Fibroblast of lung (primary cell): Measurements from ENCODE around the gene HOXC10. TPM values are rescaled to one million over a fixed set of nuclear protein-coding genes. Genes with fewer than 3 reads are reported as not detected.

Experiments
- DNase-seq, 2 donors: peaks; one replicate each; pipeline versions ENCODE4 v3.0.0 to v3.0.0-alpha.2; 2010; ENCODE audit warnings: low read depth in 2 of 2
- H2AFZ ChIP-seq: 2 replicates; pipeline ENCODE4 v1.5.1; 2012; ENCODE audit warnings: low read length, control low read depth, inconsistent platforms
- H3K27ac ChIP-seq: 2 replicates; pipeline ENCODE4 v1.5.1; 2011; ENCODE audit warnings: low read length, control low read depth; ENCODE audit not compliant: insufficient read depth
- H3K27me3 ChIP-seq: 2 replicates; pipeline ENCODE4 v1.5.1; 2011; ENCODE audit warnings: mild to moderate bottlenecking, low read length; ENCODE audit not compliant: control insufficient read depth, insufficient read depth
- H3K36me3 ChIP-seq: 2 replicates; pipeline ENCODE4 v1.5.1; 2011; ENCODE audit warnings: low read length; ENCODE audit not compliant: control insufficient read depth, insufficient read depth
- H3K4me1 ChIP-seq: 2 replicates; pipeline ENCODE4 v1.5.1; 2011; ENCODE audit warnings: low read length; ENCODE audit not compliant: control insufficient read depth, insufficient read depth; ENCODE audit errors: extremely low read depth
- H3K4me2 ChIP-seq: 2 replicates; pipeline ENCODE4 v1.5.1; 2011; ENCODE audit warnings: low read length, control low read depth; ENCODE audit not compliant: insufficient read depth; ENCODE audit errors: extremely low read depth
- H3K4me3 ChIP-seq, 4 experiments: fragments of 200-600 bp in 1 of 4; sonication (generic) in 1 of 4; replicated peaks in 1 of 4; 2 replicates each; pipeline ENCODE4 v1.5.1; 2011 to 2016; ENCODE audit warnings: low read length in 4 of 4, low read depth in 3 of 4, mild to moderate bottlenecking in 3 of 4, control low read depth in 2 of 4, inconsistent platforms in 1 of 4, mixed read lengths in 1 of 4; ENCODE audit not compliant: insufficient read depth in 1 of 4; ENCODE audit errors: control extremely low read depth in 1 of 4
- H3K79me2 ChIP-seq: 2 replicates; pipeline ENCODE4 v1.5.1; 2012; ENCODE audit warnings: mild to moderate bottlenecking, low read length, inconsistent platforms; ENCODE audit not compliant: control insufficient read depth, insufficient read depth
- H3K9ac ChIP-seq: 2 replicates; pipeline ENCODE4 v1.5.1; 2011; ENCODE audit warnings: mild to moderate bottlenecking, low read length, control low read depth; ENCODE audit not compliant: insufficient read depth
- H3K9me3 ChIP-seq: 2 replicates; pipeline ENCODE4 v1.5.1; 2012; ENCODE audit warnings: low read depth, low read length; ENCODE audit not compliant: control insufficient read depth, insufficient read depth
- H4K20me1 ChIP-seq: 2 replicates; pipeline ENCODE4 v1.5.1; 2011; ENCODE audit warnings: low read length; ENCODE audit not compliant: control insufficient read depth, insufficient read depth; ENCODE audit errors: extremely low read depth
- EZH2 ChIP-seq: IDR thresholded peaks from 2 replicates; pipeline ENCODE4 v1.5.1; 2012; ENCODE audit warnings: low read length, control low read depth, mild to moderate bottlenecking; ENCODE audit errors: missing control alignments
- polyA plus RNA-seq, 2 donors: library from polyadenylated mRNA; depleted of rRNA in 1 of 2; stranded (reverse) in 1 of 2; unstranded in 1 of 2; fragments of >200 nt; gene quantifications; 2 replicates each; pipeline ENCODE4 v1.2.1, GENCODE V29; 2011 to 2012; ENCODE audit warnings: missing spikeins in 1 of 2
- total RNA-seq: library from RNA; depleted of rRNA; stranded (reverse); fragments of >200 nt; gene quantifications from 2 replicates; pipeline ENCODE4 v1.2.1, GENCODE V29; 2014
- TF ChIP-seq, protein P1 (sequence below), 2 donors: IDR thresholded peaks in 1 of 2; conservative IDR thresholded peaks in 1 of 2; 1 replicate in 1 of 2; 2 replicates in 1 of 2; pipeline ENCODE4 v1.5.1; 2011 to 2012; ENCODE audit warnings: low read length in 2 of 2, control low read depth in 1 of 2, inconsistent platforms in 1 of 2, low read depth in 1 of 2, mild to moderate bottlenecking in 1 of 2

HOXC10 gene
- total and polyA plus RNA-seq, 2 donors (not counting 1 experiment from before 2014, with no cell fraction given): 0.06 TPM; not detected in 1

DNA sequence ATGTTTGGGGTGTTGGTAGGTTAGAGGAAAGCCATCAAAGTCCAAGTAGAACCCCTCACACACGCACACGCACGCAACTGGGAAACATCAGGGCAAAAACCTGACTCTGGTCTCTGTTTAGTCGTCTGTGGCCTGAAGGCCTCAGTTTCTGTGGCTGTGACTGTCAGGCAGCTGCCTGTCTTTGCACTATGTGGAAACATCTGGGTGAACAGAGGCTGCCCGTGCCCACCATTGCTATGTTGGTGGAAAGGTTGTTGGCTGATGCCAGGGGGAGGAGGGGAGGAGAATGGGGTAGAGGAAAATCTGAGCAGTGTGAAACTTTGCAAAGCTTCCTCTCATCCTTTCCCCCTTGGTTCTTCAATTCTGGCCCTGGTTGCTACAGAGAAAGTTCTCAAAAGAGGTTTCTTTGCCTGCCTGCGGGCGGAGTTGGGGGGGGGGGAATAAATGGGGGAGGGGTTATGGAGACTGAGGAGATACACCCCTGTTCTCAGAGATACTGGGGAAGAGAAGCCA is 7.5 kb downstream of the HOXC10 start:
- no peak overlapping the region for H3K27ac ChIP-seq
- no peak overlapping the region for H3K4me2 ChIP-seq
- no peaks in the 10 kb centered on the region for H4K20me1 ChIP-seq
- TF ChIP-seq, protein P1, sequence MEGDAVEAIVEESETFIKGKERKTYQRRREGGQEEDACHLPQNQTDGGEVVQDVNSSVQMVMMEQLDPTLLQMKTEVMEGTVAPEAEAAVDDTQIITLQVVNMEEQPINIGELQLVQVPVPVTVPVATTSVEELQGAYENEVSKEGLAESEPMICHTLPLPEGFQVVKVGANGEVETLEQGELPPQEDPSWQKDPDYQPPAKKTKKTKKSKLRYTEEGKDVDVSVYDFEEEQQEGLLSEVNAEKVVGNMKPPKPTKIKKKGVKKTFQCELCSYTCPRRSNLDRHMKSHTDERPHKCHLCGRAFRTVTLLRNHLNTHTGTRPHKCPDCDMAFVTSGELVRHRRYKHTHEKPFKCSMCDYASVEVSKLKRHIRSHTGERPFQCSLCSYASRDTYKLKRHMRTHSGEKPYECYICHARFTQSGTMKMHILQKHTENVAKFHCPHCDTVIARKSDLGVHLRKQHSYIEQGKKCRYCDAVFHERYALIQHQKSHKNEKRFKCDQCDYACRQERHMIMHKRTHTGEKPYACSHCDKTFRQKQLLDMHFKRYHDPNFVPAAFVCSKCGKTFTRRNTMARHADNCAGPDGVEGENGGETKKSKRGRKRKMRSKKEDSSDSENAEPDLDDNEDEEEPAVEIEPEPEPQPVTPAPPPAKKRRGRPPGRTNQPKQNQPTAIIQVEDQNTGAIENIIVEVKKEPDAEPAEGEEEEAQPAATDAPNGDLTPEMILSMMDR (conservative IDR thresholded peaks at IDR 0.05 in 1 of 2, IDR thresholded peaks at IDR 0.05 in 1 of 2; ENCODE audit: low read depth in 1 of 2, low read length in 2 of 2): no peak
- peak; percentile 35 for TF ChIP-seq EZH2
- no peaks in the 10 kb centered on the region for H3K9me3 ChIP-seq
- H3K27me3 ChIP-seq: peaks cover 91% of the 10 kb centered on the region
- H3K79me2 ChIP-seq: no peaks in the 10 kb centered on the region
- H3K9ac ChIP-seq: no peak overlapping the region
- no peak for DNase-seq
- H3K4me1 ChIP-seq: no peaks in the 10 kb centered on the region
- H2AFZ ChIP-seq: no peak overlapping the region
- H3K36me3 ChIP-seq: no peaks in the 10 kb centered on the region
- H3K4me3 ChIP-seq: no peak overlapping the region

DNA sequence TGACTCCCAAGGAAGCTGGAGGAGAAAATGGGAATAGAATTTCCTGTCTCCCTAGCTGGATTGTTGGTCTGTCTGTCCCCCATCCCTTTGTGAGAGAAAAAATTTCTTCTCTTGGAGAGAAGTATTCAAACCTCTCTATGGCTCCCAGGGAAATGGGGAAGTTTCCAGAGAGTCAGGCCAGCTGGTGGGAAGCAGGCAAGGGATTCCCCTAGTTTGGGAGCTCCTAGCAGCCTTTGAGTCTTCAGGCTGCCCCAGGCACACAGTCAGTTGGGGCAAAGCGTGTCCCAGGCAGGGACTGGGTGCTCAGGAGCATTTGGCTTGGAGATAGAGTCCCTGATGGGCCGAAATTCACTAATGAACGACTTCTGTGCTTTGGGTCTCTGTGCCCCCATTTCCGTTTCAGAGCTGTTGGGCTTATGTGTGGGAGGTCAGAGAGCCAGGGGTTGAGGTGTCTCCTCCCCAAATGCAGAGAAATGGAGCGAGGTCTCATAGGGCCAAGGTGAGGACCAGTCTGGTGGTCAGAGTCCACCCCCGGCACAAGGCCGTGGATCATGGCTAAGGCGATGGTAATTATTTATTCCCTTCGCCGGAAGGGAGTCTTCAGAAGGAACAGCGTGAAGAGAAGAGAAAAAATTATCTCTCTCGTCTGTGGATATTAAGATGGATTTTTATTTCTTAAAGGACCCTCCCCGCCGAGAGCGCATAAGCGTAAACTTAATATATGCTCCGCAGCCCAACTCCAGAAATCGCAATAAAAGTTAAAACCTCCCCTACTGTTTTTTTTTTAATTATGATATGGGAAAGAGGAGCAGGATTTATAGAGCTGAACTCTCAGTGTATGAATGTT is 8.4 kb downstream of the HOXC10 start:
- H3K9me3 ChIP-seq: no peaks in the 10 kb centered on the region
- H3K36me3 ChIP-seq: no peaks in the 10 kb centered on the region
- H3K27ac ChIP-seq: no peak overlapping the region
- no peaks in the 10 kb centered on the region for H3K4me1 ChIP-seq
- peaks cover 89% of the 10 kb centered on the region for H3K27me3 ChIP-seq
- no peak overlapping the region for H2AFZ ChIP-seq
- TF ChIP-seq, protein P1 (conservative IDR thresholded peaks at IDR 0.05 in 1 of 2, IDR thresholded peaks at IDR 0.05 in 1 of 2; ENCODE audit: low read depth in 1 of 2, low read length in 2 of 2): no peak
- no peak for TF ChIP-seq EZH2
- DNase-seq: no peak
- no peaks in the 10 kb centered on the region for H3K79me2 ChIP-seq
- no peak overlapping the region for H3K4me2 ChIP-seq
- no peak overlapping the region for H3K9ac ChIP-seq
- no peak overlapping the region for H3K4me3 ChIP-seq
- H4K20me1 ChIP-seq: no peaks in the 10 kb centered on the region

DNA sequence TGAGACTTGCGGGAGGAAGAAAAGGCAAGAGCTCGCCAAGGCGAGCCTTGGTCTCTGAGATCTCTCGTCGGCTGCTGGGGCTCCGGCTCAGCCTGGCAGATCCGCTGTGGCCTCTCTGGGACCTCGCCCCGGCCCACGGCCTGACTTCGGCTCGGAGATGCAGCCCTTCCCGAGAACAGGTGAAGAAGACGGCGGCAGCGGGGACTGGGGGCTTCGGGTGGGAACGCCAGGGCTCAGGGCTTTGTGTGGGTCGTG is 9.0 kb downstream of the HOXC10 start:
- H3K4me3 ChIP-seq: no peak overlapping the region
- H3K79me2 ChIP-seq: no peaks in the 10 kb centered on the region
- H2AFZ ChIP-seq: no peak overlapping the region
- H4K20me1 ChIP-seq: no peaks in the 10 kb centered on the region
- no peak overlapping the region for H3K27ac ChIP-seq
- no peak for DNase-seq
- H3K36me3 ChIP-seq: no peaks in the 10 kb centered on the region
- H3K4me1 ChIP-seq: no peaks in the 10 kb centered on the region
- H3K4me2 ChIP-seq: no peak overlapping the region
- H3K9ac ChIP-seq: no peak overlapping the region
- H3K9me3 ChIP-seq: no peaks in the 10 kb centered on the region
- H3K27me3 ChIP-seq: peaks cover 90% of the 10 kb centered on the region
- TF ChIP-seq EZH2: peak; percentile 79
- TF ChIP-seq, protein P1 (conservative IDR thresholded peaks at IDR 0.05 in 1 of 2, IDR thresholded peaks at IDR 0.05 in 1 of 2; ENCODE audit: low read depth in 1 of 2, low read length in 2 of 2): no peak
